Vagina (tissue), 2 donors: Measurements from ENCODE around the gene ABCB1. TPM values are rescaled to one million over a fixed set of nuclear protein-coding genes. Genes with fewer than 3 reads are reported as not detected.

ENCODE experiments used
- DNase-seq, 2 donors: peaks; one replicate each; pipeline ENCODE4 v3.0.0-alpha.2; 2017; ENCODE audit errors: extremely low spot score in 2 of 2
- H3K27ac ChIP-seq: fragments of 200-600 bp; sonication (generic); one replicate; pipeline ENCODE4 v1.5.1; 2019
- H3K27me3 ChIP-seq: fragments of 200-600 bp; sonication (generic); one replicate; pipeline ENCODE4 v1.5.1; 2019
- H3K36me3 ChIP-seq, 2 donors: fragments of 200-600 bp; sonication (generic); one replicate each; pipeline ENCODE4 v1.5.1; 2017 to 2019
- H3K4me1 ChIP-seq: fragments of 200-600 bp; sonication (generic); one replicate; pipeline ENCODE4 v1.5.1; 2019
- H3K4me3 ChIP-seq, 2 donors: fragments of 200-600 bp; sonication (generic); 1 replicate in 1 of 2; 2 replicates in 1 of 2; pipeline ENCODE4 v1.5.1; 2016 to 2019
- H3K9me3 ChIP-seq: fragments of 200-600 bp; sonication (generic); one replicate; pipeline ENCODE4 v1.5.1; 2019
- POLR2A ChIP-seq, 2 donors: fragments of 450-650 bp; IDR thresholded peaks; one replicate each; pipeline ENCODE4 v1.6.1; 2017; ENCODE audit warnings: antibody characterized with exemption in 2 of 2, mild to moderate bottlenecking in 2 of 2, moderate library complexity in 2 of 2
- POLR2AphosphoS5 ChIP-seq, 2 donors: sonication (generic); formaldehyde crosslinking; IDR thresholded peaks; one replicate each; pipeline ENCODE4 v1.9.0; 2017; ENCODE audit warnings: antibody characterized with exemption in 2 of 2, mild to moderate bottlenecking in 2 of 2, low read depth in 1 of 2; ENCODE audit not compliant: insufficient read depth in 1 of 2
- intact Hi-C: fragments of 100-400 bp; cut with DNase I; formaldehyde crosslinking; loops from one replicate; pipeline ENCODE4 v1.15.1; 2023
- total RNA-seq: library from RNA; depleted of rRNA; stranded (reverse); fragments of >200 nt; gene quantifications from one replicate; pipeline ENCODE4 v1.2.3, GENCODE V29; 2016
- TF ChIP-seq, protein P1 (sequence below), 3 experiments: fragments of 450-650 bp in 2 of 3; fragments of 200-600 bp in 1 of 3; sonication (generic) in 1 of 3; IDR thresholded peaks; one replicate each; pipeline ENCODE4 v1.5.1; 2017 to 2019; ENCODE audit warnings: antibody characterized with exemption in 3 of 3, mild to moderate bottlenecking in 2 of 3, moderate library complexity in 2 of 3

ABCB1 gene
- total RNA-seq, 1 donor from 2014 or later = 2.9 TPM

DNA sequence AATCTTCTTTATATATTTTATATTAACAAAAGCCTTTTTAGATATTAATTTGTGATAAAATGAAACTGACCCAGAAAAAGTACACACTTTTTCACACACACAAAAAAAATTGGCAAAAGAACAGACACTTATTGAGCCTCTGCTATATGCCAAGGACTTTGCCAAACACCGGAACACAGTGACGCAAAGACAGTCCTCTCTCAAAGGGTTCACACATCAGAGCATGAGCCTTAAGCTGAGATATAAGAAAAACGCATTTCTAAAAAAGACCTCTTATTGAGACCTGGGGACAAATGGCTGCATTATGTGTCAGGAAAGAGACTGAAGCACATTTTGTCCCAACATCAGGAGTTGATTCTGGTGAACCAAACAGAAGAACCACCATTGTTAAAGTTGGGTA, 101.2 kb downstream of the ABCB1 start:
- DNase-seq = no peak
- TF ChIP-seq, protein P1, sequence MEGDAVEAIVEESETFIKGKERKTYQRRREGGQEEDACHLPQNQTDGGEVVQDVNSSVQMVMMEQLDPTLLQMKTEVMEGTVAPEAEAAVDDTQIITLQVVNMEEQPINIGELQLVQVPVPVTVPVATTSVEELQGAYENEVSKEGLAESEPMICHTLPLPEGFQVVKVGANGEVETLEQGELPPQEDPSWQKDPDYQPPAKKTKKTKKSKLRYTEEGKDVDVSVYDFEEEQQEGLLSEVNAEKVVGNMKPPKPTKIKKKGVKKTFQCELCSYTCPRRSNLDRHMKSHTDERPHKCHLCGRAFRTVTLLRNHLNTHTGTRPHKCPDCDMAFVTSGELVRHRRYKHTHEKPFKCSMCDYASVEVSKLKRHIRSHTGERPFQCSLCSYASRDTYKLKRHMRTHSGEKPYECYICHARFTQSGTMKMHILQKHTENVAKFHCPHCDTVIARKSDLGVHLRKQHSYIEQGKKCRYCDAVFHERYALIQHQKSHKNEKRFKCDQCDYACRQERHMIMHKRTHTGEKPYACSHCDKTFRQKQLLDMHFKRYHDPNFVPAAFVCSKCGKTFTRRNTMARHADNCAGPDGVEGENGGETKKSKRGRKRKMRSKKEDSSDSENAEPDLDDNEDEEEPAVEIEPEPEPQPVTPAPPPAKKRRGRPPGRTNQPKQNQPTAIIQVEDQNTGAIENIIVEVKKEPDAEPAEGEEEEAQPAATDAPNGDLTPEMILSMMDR (IDR thresholded peaks at IDR 0.05) = no peak
- TF ChIP-seq POLR2AphosphoS5 (IDR thresholded peaks at IDR 0.05; ENCODE audit: insufficient read depth in 1 of 2, low read depth in 1 of 2) (no peak), POLR2A (IDR thresholded peaks at IDR 0.05) (no peak)
- H3K36me3 ChIP-seq = no peaks in the 10 kb centered on the region
- H3K9me3 ChIP-seq = no peaks in the 10 kb centered on the region
- intact Hi-C loops = no loop called here
- H3K27ac ChIP-seq = no peak overlapping the region
- no peaks in the 10 kb centered on the region for H3K27me3 ChIP-seq
- no peak overlapping the region for H3K4me3 ChIP-seq
- no peaks in the 10 kb centered on the region for H3K4me1 ChIP-seq

DNA sequence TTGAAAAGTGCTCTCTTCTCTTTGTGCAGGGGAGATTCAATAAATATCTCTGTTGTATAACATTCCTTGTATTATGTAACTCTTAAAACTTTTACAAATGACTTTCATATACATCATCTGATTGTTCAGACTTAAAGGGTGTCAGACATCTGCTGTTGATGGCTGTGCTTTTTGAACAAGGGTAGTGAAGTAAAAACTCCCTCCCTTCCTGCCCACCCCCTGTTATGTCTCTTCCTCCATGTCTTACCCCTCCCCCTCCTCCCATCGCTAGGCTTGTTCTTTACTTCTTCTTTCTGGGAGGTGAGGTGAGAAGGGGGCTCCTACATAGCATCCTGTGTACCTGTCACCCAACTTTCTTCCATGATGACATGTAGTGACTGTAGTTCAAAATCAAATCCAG, 101.8 kb downstream of the ABCB1 start:
- H3K4me1 ChIP-seq = no peaks in the 10 kb centered on the region
- intact Hi-C loops = no loop called here
- TF ChIP-seq, protein P1 (IDR thresholded peaks at IDR 0.05) = no peak
- H3K9me3 ChIP-seq = no peaks in the 10 kb centered on the region
- no peaks in the 10 kb centered on the region for H3K27me3 ChIP-seq
- H3K4me3 ChIP-seq = no peak overlapping the region
- no peak overlapping the region for H3K27ac ChIP-seq
- H3K36me3 ChIP-seq = no peaks in the 10 kb centered on the region
- no peak for DNase-seq

DNA sequence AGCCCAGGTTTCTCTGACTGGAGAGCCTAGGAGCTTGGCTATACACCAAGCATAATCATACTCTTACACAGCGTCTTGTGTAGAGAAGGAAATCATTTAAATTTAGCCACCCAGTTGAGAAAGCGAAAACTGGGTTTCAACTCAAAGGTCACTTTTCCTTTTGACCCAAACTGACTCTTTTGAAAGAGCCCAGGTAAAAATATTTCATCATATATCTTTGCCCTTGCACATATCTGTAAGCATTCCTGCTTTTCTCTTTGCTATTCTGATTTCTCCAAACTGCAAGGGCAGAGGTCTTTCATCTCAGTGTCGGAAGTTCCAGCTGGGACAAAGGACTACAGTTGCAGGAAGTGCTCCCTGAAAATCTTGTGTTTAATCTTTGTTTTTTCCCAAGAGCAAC, 103.2 kb downstream of the ABCB1 start:
- H3K9me3 ChIP-seq = no peaks in the 10 kb centered on the region
- intact Hi-C loops = no loop called here
- TF ChIP-seq, protein P1 (IDR thresholded peaks at IDR 0.05) = no peak
- no peak for TF ChIP-seq POLR2A (IDR thresholded peaks at IDR 0.05)
- TF ChIP-seq POLR2AphosphoS5 (IDR thresholded peaks at IDR 0.05; ENCODE audit: insufficient read depth in 1 of 2, low read depth in 1 of 2) = no peak
- no peaks in the 10 kb centered on the region for H3K4me1 ChIP-seq
- H3K36me3 ChIP-seq = no peaks in the 10 kb centered on the region
- H3K27ac ChIP-seq = no peak overlapping the region
- H3K4me3 ChIP-seq = no peak overlapping the region
- no peaks in the 10 kb centered on the region for H3K27me3 ChIP-seq
- DNase-seq = no peak

DNA sequence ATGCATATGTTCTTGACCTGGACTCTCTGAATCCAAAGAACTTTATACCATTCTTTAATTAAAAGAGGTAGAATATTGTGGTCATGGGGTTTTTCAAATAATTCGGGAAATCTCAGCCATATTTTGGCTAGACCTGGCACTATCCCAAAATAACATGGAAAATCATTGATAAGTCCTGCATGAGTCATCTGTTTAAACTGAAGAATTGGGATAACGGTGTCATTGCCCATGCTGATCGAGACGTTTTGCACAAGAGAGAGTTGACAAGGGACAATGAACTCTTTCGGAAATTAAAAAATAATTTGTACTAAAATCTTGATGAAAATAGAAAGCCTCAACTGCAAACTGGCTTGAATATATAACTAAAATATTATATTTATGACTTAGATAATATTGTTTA, 105.3 kb downstream of the ABCB1 start:
- no peaks in the 10 kb centered on the region for H3K36me3 ChIP-seq
- no peak overlapping the region for H3K4me3 ChIP-seq
- no peak for TF ChIP-seq POLR2AphosphoS5 (IDR thresholded peaks at IDR 0.05; ENCODE audit: insufficient read depth in 1 of 2, low read depth in 1 of 2)
- TF ChIP-seq POLR2A (IDR thresholded peaks at IDR 0.05) = no peak
- TF ChIP-seq, protein P1 (IDR thresholded peaks at IDR 0.05) = no peak
- H3K4me1 ChIP-seq = no peaks in the 10 kb centered on the region
- H3K9me3 ChIP-seq = no peaks in the 10 kb centered on the region
- H3K27me3 ChIP-seq = no peaks in the 10 kb centered on the region
- no peak overlapping the region for H3K27ac ChIP-seq
- intact Hi-C loops = no loop called here
- DNase-seq = no peak

DNA sequence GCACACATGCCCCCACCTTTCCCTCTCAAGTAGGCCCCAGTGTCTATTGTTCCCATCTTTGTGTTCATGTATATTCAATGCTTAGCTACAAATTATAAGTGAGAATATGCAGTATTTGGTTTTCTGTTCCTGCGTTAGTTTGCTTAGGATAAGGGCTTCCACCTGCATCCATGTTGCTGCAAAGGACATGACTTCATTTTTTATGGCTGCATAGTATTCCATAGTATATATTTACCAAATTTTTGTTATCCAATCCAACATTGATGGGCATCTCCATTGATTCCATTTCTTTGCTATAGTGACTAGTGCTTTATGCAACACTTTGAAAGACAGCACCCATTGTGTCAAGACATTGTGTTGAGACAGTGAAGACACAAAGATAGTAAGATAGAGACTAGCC, 106.2 kb downstream of the ABCB1 start:
- H3K4me3 ChIP-seq = no peak overlapping the region
- DNase-seq = no peak
- intact Hi-C loops = no loop called here
- no peak overlapping the region for H3K27ac ChIP-seq
- H3K9me3 ChIP-seq = no peaks in the 10 kb centered on the region
- TF ChIP-seq POLR2A (IDR thresholded peaks at IDR 0.05) = no peak
- TF ChIP-seq POLR2AphosphoS5 (IDR thresholded peaks at IDR 0.05; ENCODE audit: insufficient read depth in 1 of 2, low read depth in 1 of 2) = no peak
- TF ChIP-seq, protein P1 (IDR thresholded peaks at IDR 0.05) = no peak
- no peaks in the 10 kb centered on the region for H3K36me3 ChIP-seq
- no peaks in the 10 kb centered on the region for H3K27me3 ChIP-seq
- no peaks in the 10 kb centered on the region for H3K4me1 ChIP-seq
